Lower lobe of right lung (tissue), 2 donors: ENCODE measurements around the gene SLC25A36. TPM values are rescaled to one million over a fixed set of nuclear protein-coding genes. Genes with fewer than 3 reads are reported as not detected.

ENCODE experiments used
- ATAC-seq, 2 donors: fragments of 200-7000 bp; cut with Tn5 transposase; one replicate each; pipeline ENCODE4 v1.9.1; 2020 to 2022; ENCODE audit warnings: mild to moderate bottlenecking in 2 of 2, moderate library complexity in 2 of 2
- DNase-seq: peaks from one replicate; pipeline ENCODE4 v3.0.0-alpha.2; 2020
- H3K27ac ChIP-seq: fragments of 200-600 bp; one replicate; pipeline ENCODE4 v1.8.0; 2022
- H3K27me3 ChIP-seq: fragments of 200-600 bp; one replicate; pipeline ENCODE4 v1.8.0; 2022; ENCODE audit warnings: low read depth
- H3K36me3 ChIP-seq: fragments of 200-600 bp; one replicate; pipeline ENCODE4 v1.8.0; 2022; ENCODE audit warnings: mild to moderate bottlenecking
- H3K4me1 ChIP-seq: fragments of 200-600 bp; one replicate; pipeline ENCODE4 v1.8.0; 2022
- H3K4me3 ChIP-seq: fragments of 200-600 bp; one replicate; pipeline ENCODE4 v1.8.0; 2022; ENCODE audit warnings: mild to moderate bottlenecking
- H3K9me3 ChIP-seq: fragments of 200-600 bp; one replicate; pipeline ENCODE4 v1.8.0; 2022
- intact Hi-C: fragments of 100-400 bp; cut with DNase I; formaldehyde crosslinking; loops from one replicate; pipeline ENCODE4 v1.11.0; 2022
- total RNA-seq: library from RNA; stranded (reverse); fragmentation: NEBNext Ultra II Directional; extraction: Animal tissue kit (Norgen Biotek cat#: 25700); gene quantifications from one replicate; pipeline ENCODE4 v1.2.1, GENCODE V29; 2021
- TF ChIP-seq, protein P1 (sequence below): fragments of 200-600 bp; IDR thresholded peaks from one replicate; pipeline ENCODE4 v1.8.0; 2022; ENCODE audit warnings: antibody characterized with exemption, mild to moderate bottlenecking
- donor health status: DM: no; HTN: yes; CAD: no; lungs with severe emphysema.

The SLC25A36 gene
- total RNA-seq, 1 donor from 2014 or later: 91.5 TPM

DNA sequence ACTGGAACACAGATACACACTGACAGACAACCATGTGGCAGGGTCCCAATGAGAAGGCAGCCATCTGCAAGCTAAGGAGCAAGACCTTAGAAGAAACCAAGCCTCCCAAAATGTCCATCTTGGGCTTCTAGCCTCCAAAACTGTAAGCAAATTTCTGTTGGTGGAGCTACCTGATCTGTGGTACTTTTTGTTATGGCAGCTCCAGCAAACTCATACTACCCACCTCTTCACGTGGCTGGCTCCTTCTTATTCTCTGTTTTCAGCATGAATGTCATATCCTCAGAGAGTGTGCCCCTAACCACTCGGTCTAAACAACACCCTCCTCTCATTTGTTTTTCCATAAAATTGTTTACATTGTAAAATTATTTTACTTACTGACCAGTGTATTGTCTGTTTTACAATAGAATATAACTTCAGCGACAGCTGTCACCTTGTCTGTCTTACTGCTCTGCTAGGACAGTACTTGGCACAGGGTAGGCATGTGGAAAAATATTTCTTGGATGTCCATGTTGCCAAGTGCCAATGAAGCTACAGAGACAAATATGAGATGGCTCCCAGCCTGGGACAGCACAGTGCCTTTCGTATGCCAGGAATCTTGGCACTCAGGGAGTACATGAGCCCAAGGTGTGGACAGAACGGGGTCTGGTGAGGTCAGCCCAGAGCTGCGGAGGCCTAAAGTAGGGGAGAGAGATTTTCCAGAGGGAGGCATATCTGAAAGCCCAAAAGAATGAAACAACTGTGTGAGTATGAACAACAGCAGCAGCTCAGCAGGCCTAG lies 17.4 kb upstream of the SLC25A36 start:
- Histone ChIP-seq H3K9me3 (no peaks in the 10 kb centered on the region), H3K4me1 (no peaks in the 10 kb centered on the region), H3K27ac (no peak overlapping the region), H3K27me3 (no peaks in the 10 kb centered on the region), H3K36me3 (no peaks in the 10 kb centered on the region), H3K4me3 (no peak overlapping the region)
- TF ChIP-seq, protein P1, sequence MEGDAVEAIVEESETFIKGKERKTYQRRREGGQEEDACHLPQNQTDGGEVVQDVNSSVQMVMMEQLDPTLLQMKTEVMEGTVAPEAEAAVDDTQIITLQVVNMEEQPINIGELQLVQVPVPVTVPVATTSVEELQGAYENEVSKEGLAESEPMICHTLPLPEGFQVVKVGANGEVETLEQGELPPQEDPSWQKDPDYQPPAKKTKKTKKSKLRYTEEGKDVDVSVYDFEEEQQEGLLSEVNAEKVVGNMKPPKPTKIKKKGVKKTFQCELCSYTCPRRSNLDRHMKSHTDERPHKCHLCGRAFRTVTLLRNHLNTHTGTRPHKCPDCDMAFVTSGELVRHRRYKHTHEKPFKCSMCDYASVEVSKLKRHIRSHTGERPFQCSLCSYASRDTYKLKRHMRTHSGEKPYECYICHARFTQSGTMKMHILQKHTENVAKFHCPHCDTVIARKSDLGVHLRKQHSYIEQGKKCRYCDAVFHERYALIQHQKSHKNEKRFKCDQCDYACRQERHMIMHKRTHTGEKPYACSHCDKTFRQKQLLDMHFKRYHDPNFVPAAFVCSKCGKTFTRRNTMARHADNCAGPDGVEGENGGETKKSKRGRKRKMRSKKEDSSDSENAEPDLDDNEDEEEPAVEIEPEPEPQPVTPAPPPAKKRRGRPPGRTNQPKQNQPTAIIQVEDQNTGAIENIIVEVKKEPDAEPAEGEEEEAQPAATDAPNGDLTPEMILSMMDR: no peak
- intact Hi-C loops: no loop called here
- no peak for DNase-seq
- ATAC-seq: peak; percentile 26 to 47

DNA sequence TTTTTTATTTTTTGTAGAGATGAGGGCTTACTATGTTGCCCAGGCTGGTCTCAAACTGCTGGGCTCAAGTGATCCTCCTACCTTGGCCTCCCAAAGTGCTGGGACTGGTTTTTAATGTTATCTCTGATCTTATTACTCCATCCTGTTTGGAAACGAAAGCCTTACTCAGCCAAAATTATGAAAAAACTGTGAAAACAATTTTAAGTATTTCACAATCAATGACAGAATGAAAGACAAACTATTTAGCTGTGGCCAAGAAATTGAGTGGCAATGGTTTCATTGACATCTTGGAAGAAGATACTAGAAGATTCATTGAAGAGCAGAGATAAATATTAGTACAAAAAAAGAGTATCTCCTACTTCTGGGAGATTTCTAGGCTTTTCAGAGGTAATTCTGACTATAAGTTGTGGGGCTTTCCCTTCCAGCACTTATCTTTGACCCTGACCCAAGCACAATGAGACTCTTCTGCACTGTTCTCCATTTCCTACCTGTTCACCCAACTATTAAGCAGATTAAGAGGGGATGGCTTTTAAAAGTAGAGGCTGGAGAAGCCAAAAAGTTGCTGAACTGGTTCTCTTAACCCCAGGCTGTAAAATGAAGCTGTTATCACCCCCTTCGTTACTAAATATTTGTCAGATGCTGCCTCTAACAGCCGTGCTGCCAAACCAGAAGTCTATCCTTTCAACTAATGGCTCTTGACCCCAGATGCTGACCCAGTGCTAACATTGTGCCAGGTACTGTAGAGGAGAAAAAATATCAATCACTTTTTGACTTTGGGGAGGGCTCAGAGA lies 14.2 kb upstream of the SLC25A36 start:
- Histone ChIP-seq H3K36me3 (no peaks in the 10 kb centered on the region), H3K4me1 (no peaks in the 10 kb centered on the region), H3K27ac (no peak overlapping the region), H3K4me3 (no peak overlapping the region), H3K27me3 (no peaks in the 10 kb centered on the region), H3K9me3 (no peaks in the 10 kb centered on the region)
- intact Hi-C loops: no loop called here
- ATAC-seq (peak; percentile 66 to 67), DNase-seq (no peak)
- TF ChIP-seq, protein P1: no peak

- Histone ChIP-seq H3K4me3 (no peak overlapping the region), H3K9me3 (no peaks in the 10 kb centered on the region), H3K4me1 (no peaks in the 10 kb centered on the region), H3K27ac (no peak overlapping the region), H3K27me3 (peaks cover 3% of the 10 kb centered on the region), H3K36me3 (no peaks in the 10 kb centered on the region)
- TF ChIP-seq, protein P1: no peak
- intact Hi-C loops: no loop called here
- no peak for DNase-seq
- ATAC-seq: no peak
These were observed 12.2 kb upstream of the SLC25A36 start for GRCh38 chr3:140929446-140929845.

GRCh38 chr3:140931016-140931454 lies 10.6 kb upstream of the SLC25A36 start:
- Histone ChIP-seq H3K27me3 (peaks cover 3% of the 10 kb centered on the region), H3K4me1 (no peaks in the 10 kb centered on the region), H3K36me3 (no peaks in the 10 kb centered on the region), H3K9me3 (no peaks in the 10 kb centered on the region), H3K27ac (no peak overlapping the region), H3K4me3 (no peak overlapping the region)
- ATAC-seq (no peak), DNase-seq (no peak)
- TF ChIP-seq, protein P1: no peak
- intact Hi-C loops: no loop called here

GRCh38 chr3:140931801-140932200 lies 9.8 kb upstream of the SLC25A36 start:
- ATAC-seq (no peak), DNase-seq (no peak)
- H3K27me3 ChIP-seq: peaks cover 3% of the 10 kb centered on the region
- intact Hi-C loops: no loop called here
- no peaks in the 10 kb centered on the region for H3K36me3 ChIP-seq
- H3K27ac ChIP-seq: no peak overlapping the region
- no peaks in the 10 kb centered on the region for H3K9me3 ChIP-seq
- TF ChIP-seq, protein P1: no peak
- H3K4me1 ChIP-seq: no peaks in the 10 kb centered on the region
- H3K4me3 ChIP-seq: no peak overlapping the region
